ENCODE data around the gene TRIM62.

DNA sequence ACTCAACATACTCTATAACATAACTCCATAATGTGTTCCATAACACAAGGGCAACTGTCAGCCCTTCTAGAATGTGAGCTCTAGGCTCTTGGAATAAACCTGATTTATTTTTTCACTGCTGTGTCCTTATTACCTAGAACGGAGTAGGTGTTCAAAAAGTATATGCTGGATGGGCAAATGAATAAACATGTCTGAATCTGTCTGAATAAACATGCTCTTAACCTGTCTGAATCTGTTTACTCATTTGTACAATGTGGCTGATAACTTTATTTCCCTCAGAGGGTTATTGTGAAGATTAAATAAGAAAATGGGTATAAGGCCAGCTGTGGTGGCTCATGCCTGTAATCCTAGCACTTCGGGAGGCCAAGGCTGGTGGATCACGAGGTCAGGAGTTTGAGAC is 58.6 kb downstream of the TRIM62 start:
- TF ChIP-seq POLR2A (IDR thresholded peaks at IDR 0.05; ENCODE audit: low read depth, low read length), result no peak
- no peak for TF ChIP-seq POLR2AphosphoS5 (IDR thresholded peaks at IDR 0.05; ENCODE audit: low read depth, low read length)
- TF ChIP-seq TAF1 (IDR thresholded peaks at IDR 0.05; ENCODE audit: borderline replicate concordance, low read depth, low read length), result no peak
